Activated CD4-positive, alpha-beta T cell treated with anti-CD3 and anti-CD28 coated beads for 36 hours (primary cell): ENCODE measurements around the gene ADAMTS16. TPM values are rescaled to one million over a fixed set of nuclear protein-coding genes. Genes with fewer than 3 reads are reported as not detected.

Experiments used
- ATAC-seq: fragments of 200-7000 bp; cut with Tn5 transposase; one replicate; pipeline ENCODE4 v1.10.0; 2021; ENCODE audit warnings: mild to moderate bottlenecking, moderate library complexity
- CTCF ChIA-PET: fragments of 350-600 bp; sonication (Branson Sonifier 250); formaldehyde crosslinking; loops from one replicate; lab custom pipeline; 2021; ENCODE audit warnings: antibody characterized with exemption; lab: Charles Lee
- POLR2A ChIA-PET: fragments of 350-600 bp; sonication (Branson Sonifier 250); formaldehyde crosslinking; loops from one replicate; lab custom pipeline; 2021; ENCODE audit warnings: antibody characterized with exemption, inconsistent platforms; lab: Charles Lee
- DNase-seq: peaks from one replicate; pipeline ENCODE4 v3.0.0-alpha.2; 2020
- H3K27ac Mint-ChIP-seq: one replicate; pipeline ENCODE4 v1.8.0; 2021; ENCODE audit warnings: mixed read lengths
- H3K27me3 Mint-ChIP-seq: one replicate; pipeline ENCODE4 v1.8.0; 2021; ENCODE audit warnings: mixed read lengths
- H3K36me3 Mint-ChIP-seq: one replicate; pipeline ENCODE4 v1.8.0; 2021; ENCODE audit warnings: low read depth, mixed read lengths
- H3K4me1 Mint-ChIP-seq: one replicate; pipeline ENCODE4 v1.8.0; 2021; ENCODE audit warnings: mixed read lengths
- H3K4me3 Mint-ChIP-seq: one replicate; pipeline ENCODE4 v1.8.0; 2021; ENCODE audit warnings: mild to moderate bottlenecking, moderate library complexity, mixed read lengths
- H3K9me3 Mint-ChIP-seq: one replicate; pipeline ENCODE4 v1.8.0; 2021; ENCODE audit warnings: low read depth, mixed read lengths
- intact Hi-C, 2 experiments: fragments of 100-400 bp; cut with DNase I in 1 of 2; cut with micrococcal nuclease in 1 of 2; formaldehyde crosslinking; loops; one replicate each; pipeline versions ENCODE4 v1.14.2 to v1.15.1; 2022 to 2024; cut with DNase I, micrococcal nuclease
- total RNA-seq, 2 experiments: library from RNA; stranded (reverse); gene quantifications; one replicate each; pipeline ENCODE4 v1.2.3, GENCODE V29; 2021

Gene ADAMTS16
- total RNA-seq, 2 experiments from 2014 or later: not detected

DNA sequence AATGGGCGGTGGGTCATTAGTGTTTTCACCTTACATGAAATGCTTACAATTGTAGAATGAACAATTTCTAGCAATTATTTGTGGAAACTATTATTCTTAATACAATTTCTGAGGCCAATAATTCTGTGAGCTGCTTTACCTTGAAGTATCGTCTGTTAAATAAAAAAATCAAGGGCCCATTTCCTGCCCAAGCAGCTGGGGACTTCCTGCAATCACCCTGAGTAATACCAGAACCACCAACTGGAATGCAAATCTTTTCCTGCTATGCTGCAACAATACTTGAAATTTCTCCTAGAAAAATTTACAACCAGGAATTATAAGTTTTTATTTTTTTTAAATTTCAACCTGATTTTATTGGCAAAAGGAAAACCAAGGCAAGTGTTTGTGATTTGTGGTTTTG, 52.6 kb downstream of the ADAMTS16 start:
- DNase-seq (no peak), ATAC-seq (no peak)
- H3K9me3 Mint-ChIP-seq: no peaks in the 10 kb centered on the region
- H3K4me1 Mint-ChIP-seq: no peaks in the 10 kb centered on the region
- CTCF ChIA-PET: no interaction called here
- H3K27ac Mint-ChIP-seq: no peak overlapping the region
- H3K27me3 Mint-ChIP-seq: peaks cover 3% of the 10 kb centered on the region
- no peaks in the 10 kb centered on the region for H3K36me3 Mint-ChIP-seq
- no peak overlapping the region for H3K4me3 Mint-ChIP-seq
- intact Hi-C loops: no loop called here
- POLR2A ChIA-PET: no interaction called here

GRCh38 chr5:5195128-5195918, 55.2 kb downstream of the ADAMTS16 start:
- intact Hi-C loops: no loop called here
- ChIA-PET POLR2A (no interaction called here), CTCF (no interaction called here)
- no peak overlapping the region for H3K4me3 Mint-ChIP-seq
- H3K9me3 Mint-ChIP-seq: no peaks in the 10 kb centered on the region
- no peaks in the 10 kb centered on the region for H3K36me3 Mint-ChIP-seq
- H3K4me1 Mint-ChIP-seq: no peaks in the 10 kb centered on the region
- DNase-seq (no peak), ATAC-seq (no peak)
- H3K27me3 Mint-ChIP-seq: peaks cover 3% of the 10 kb centered on the region
- H3K27ac Mint-ChIP-seq: no peak overlapping the region

GRCh38 chr5:5198135-5198534, 58.0 kb downstream of the ADAMTS16 start:
- POLR2A ChIA-PET: no interaction called here

GRCh38 chr5:5198815-5199214, 58.7 kb downstream of the ADAMTS16 start:
- no peak overlapping the region for H3K4me3 Mint-ChIP-seq
- peaks cover 2% of the 10 kb centered on the region for H3K9me3 Mint-ChIP-seq
- no peak for DNase-seq
- no peak overlapping the region for H3K27ac Mint-ChIP-seq
- H3K36me3 Mint-ChIP-seq: no peaks in the 10 kb centered on the region
- no peak for ATAC-seq
- intact Hi-C loops: no loop called here
- no peaks in the 10 kb centered on the region for H3K4me1 Mint-ChIP-seq
- POLR2A ChIA-PET: no interaction called here
- CTCF ChIA-PET: no interaction called here
- peaks cover 3% of the 10 kb centered on the region for H3K27me3 Mint-ChIP-seq

More at GRCh38 chr5:5198135-5198534, 58.0 kb downstream of the ADAMTS16 start:
- Mint-ChIP-seq H3K4me3 (no peak overlapping the region), H3K36me3 (no peaks in the 10 kb centered on the region), H3K27ac (no peak overlapping the region), H3K4me1 (no peaks in the 10 kb centered on the region), H3K27me3 (peaks cover 3% of the 10 kb centered on the region), H3K9me3 (peaks cover 2% of the 10 kb centered on the region)
- CTCF ChIA-PET: no interaction called here
- DNase-seq (no peak), ATAC-seq (no peak)
- intact Hi-C loops: no loop called here

DNA sequence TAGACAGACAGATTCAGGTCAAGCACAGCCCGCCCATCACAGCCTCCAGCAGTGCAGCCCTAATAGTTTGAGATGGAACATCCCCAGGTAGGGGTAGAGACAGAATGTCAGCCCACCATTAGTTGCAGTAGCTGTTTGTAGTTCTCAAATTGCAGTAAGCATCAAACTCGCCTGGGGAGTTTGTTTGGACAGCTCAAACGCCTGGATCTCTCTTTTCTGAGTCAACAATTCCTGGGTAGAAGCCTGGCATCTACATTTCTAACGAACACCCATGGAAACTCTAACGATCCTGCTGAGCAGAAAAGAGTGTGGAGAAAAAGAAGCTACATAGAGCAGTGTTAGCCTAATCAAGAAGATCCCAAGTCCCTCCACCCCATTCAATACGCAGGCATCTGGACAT, 59.4 kb downstream of the ADAMTS16 start:
- DNase-seq: no peak
- Mint-ChIP-seq H3K27ac (no peak overlapping the region), H3K27me3 (peaks cover 3% of the 10 kb centered on the region), H3K9me3 (peaks cover 2% of the 10 kb centered on the region), H3K36me3 (no peaks in the 10 kb centered on the region), H3K4me1 (no peaks in the 10 kb centered on the region), H3K4me3 (no peak overlapping the region)
- ChIA-PET CTCF (no interaction called here), POLR2A (no interaction called here)
- ATAC-seq: no peak
- intact Hi-C loops: no loop called here

DNA sequence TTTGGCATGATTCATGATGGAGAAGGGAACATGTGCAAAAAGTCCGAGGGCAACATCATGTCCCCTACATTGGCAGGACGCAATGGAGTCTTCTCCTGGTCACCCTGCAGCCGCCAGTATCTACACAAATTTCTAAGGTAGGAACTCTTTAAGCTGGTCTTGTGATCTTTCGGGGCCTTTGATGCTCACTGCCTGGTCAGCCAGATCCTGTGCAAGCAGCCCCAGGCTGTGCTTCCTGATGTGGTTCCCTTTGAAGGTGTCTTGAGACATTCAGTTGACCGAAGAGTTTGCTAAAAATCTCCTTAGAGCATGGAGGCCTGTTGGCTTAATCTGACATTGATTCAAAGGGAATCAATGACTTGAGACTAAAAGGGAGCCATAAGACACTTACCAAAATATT, 60.0 kb downstream of the ADAMTS16 start:
- Mint-ChIP-seq H3K27ac (no peak overlapping the region), H3K27me3 (peaks cover under 1% of the 10 kb centered on the region), H3K9me3 (peaks cover 2% of the 10 kb centered on the region), H3K4me1 (no peaks in the 10 kb centered on the region), H3K36me3 (no peaks in the 10 kb centered on the region), H3K4me3 (no peak overlapping the region)
- CTCF ChIA-PET: no interaction called here
- ATAC-seq (no peak), DNase-seq (no peak)
- POLR2A ChIA-PET: no interaction called here
- intact Hi-C loops: no loop called here

GRCh38 chr5:5202321-5202720, 62.2 kb downstream of the ADAMTS16 start:
- H3K9me3 Mint-ChIP-seq: peaks cover 2% of the 10 kb centered on the region
- ChIA-PET POLR2A (no interaction called here), CTCF (interaction anchor here (0.9 kb wide), 1 partner anchor 8 kb away, joined by 3 read pairs; no protein-coding TSS in a partner anchor)
- DNase-seq (no peak), ATAC-seq (no peak)
- no peak overlapping the region for H3K4me3 Mint-ChIP-seq
- no peak overlapping the region for H3K27ac Mint-ChIP-seq
- intact Hi-C loops: no loop called here
- H3K36me3 Mint-ChIP-seq: no peaks in the 10 kb centered on the region
- no peaks in the 10 kb centered on the region for H3K27me3 Mint-ChIP-seq
- H3K4me1 Mint-ChIP-seq: no peaks in the 10 kb centered on the region

- Mint-ChIP-seq H3K4me3 (no peak overlapping the region), H3K36me3 (no peaks in the 10 kb centered on the region), H3K27me3 (no peaks in the 10 kb centered on the region), H3K9me3 (peaks cover 2% of the 10 kb centered on the region), H3K27ac (no peak overlapping the region), H3K4me1 (no peaks in the 10 kb centered on the region)
- CTCF ChIA-PET: interaction anchor here (0.6 kb wide), 1 partner anchor 341 kb away, joined by 3 read pairs; no protein-coding TSS in a partner anchor
- ATAC-seq: no peak
- POLR2A ChIA-PET: no interaction called here
- intact Hi-C loops: no loop called here
- DNase-seq: no peak
Observed at GRCh38 chr5:5203451-5203850, 63.3 kb downstream of the ADAMTS16 start.

DNA sequence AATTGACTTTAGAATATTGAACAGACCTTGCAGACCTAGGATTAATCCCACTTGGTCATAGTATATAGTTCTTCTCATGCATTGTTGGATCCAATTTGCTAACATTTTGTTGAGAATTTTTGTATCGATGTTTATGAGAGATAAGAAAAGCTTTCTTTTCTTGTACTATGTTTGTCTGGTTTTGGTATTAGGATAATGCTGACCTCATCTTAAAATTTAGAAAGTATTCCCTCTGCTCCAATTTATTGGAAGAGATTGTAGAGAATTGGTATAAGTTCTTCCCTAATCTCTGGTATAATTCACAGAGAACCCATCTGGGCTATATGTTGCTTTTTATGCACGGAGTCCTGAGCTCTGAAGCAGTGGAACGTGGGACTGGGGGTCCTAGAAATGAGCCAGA, 67.7 kb downstream of the ADAMTS16 start:
- CTCF ChIA-PET: no interaction called here
- no peak for ATAC-seq
- H3K4me3 Mint-ChIP-seq: no peak overlapping the region
- H3K36me3 Mint-ChIP-seq: no peaks in the 10 kb centered on the region
- H3K4me1 Mint-ChIP-seq: no peaks in the 10 kb centered on the region
- intact Hi-C loops: no loop called here
- H3K27ac Mint-ChIP-seq: no peak overlapping the region
- POLR2A ChIA-PET: no interaction called here
- no peaks in the 10 kb centered on the region for H3K9me3 Mint-ChIP-seq
- no peak for DNase-seq
- peaks cover 2% of the 10 kb centered on the region for H3K27me3 Mint-ChIP-seq

DNA sequence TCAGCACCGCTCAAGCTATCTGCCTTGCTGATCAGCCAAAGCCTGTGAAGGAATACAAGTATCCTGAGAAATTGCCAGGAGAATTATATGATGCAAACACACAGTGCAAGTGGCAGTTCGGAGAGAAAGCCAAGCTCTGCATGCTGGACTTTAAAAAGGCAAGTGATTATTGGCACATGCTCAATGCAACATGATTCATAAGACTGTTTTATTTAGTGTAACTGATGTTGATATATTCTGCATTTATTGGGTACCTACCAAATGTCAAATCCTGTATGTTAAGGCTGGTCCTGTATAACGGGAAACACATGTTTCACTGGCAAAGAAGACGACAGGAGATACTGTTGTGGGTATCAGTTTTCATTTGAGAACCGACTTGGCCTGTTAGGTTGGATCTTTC, 69.0 kb downstream of the ADAMTS16 start:
- ChIA-PET POLR2A (no interaction called here), CTCF (no interaction called here)
- Mint-ChIP-seq H3K4me3 (no peak overlapping the region), H3K36me3 (no peaks in the 10 kb centered on the region), H3K9me3 (no peaks in the 10 kb centered on the region), H3K27ac (no peak overlapping the region), H3K27me3 (peaks cover 2% of the 10 kb centered on the region), H3K4me1 (no peaks in the 10 kb centered on the region)
- intact Hi-C loops: no loop called here
- ATAC-seq (no peak), DNase-seq (no peak)

GRCh38 chr5:5209510-5210286, 69.6 kb downstream of the ADAMTS16 start:
- Mint-ChIP-seq H3K27me3 (peaks cover 2% of the 10 kb centered on the region), H3K27ac (no peak overlapping the region), H3K4me3 (no peak overlapping the region), H3K36me3 (no peaks in the 10 kb centered on the region), H3K4me1 (no peaks in the 10 kb centered on the region), H3K9me3 (no peaks in the 10 kb centered on the region)
- CTCF ChIA-PET: no interaction called here
- intact Hi-C loops: no loop called here
- POLR2A ChIA-PET: no interaction called here
- ATAC-seq (no peak), DNase-seq (no peak)

- POLR2A ChIA-PET: no interaction called here
- H3K4me1 Mint-ChIP-seq: no peaks in the 10 kb centered on the region
- DNase-seq: no peak
- H3K4me3 Mint-ChIP-seq: no peak overlapping the region
- intact Hi-C loops: no loop called here
- H3K27ac Mint-ChIP-seq: no peak overlapping the region
- peaks cover 5% of the 10 kb centered on the region for H3K27me3 Mint-ChIP-seq
- no peaks in the 10 kb centered on the region for H3K36me3 Mint-ChIP-seq
- H3K9me3 Mint-ChIP-seq: peaks cover 2% of the 10 kb centered on the region
- CTCF ChIA-PET: no interaction called here
- ATAC-seq: no peak
Observed at GRCh38 chr5:5217371-5217770, 77.2 kb downstream of the ADAMTS16 start.
